SU-DHL-6 (cell line): ENCODE data around the gene RSL1D1.

ENCODE experiments used
- H2AFZ ChIP-seq: fragments of 200-600 bp; sonication (generic); 2 replicates; pipeline ENCODE4 v1.6.1; 2014; ENCODE audit warnings: low read depth, mild to moderate bottlenecking, moderate library complexity, mixed read lengths, antibody characterized with exemption, low read length; ENCODE audit not compliant: severe bottlenecking
- H3F3A ChIP-seq: fragments of 200-600 bp; shearing (Covaris generic); 2 replicates; pipeline ENCODE4 v1.6.0; 2016; ENCODE audit warnings: antibody characterized with exemption, mild to moderate bottlenecking; ENCODE audit not compliant: insufficient read depth
- H3K27ac ChIP-seq: fragments of 200-600 bp; sonication (generic); 2 replicates; pipeline ENCODE4 v1.5.1; 2016; ENCODE audit warnings: low read depth, mild to moderate bottlenecking, low read length, moderate library complexity, mixed read lengths
- H3K27me3 ChIP-seq: fragments of 200-600 bp; sonication (generic), shearing (Covaris generic); 2 replicates; pipeline ENCODE4 v1.6.0; 2014; ENCODE audit warnings: mild to moderate bottlenecking, low read length
- H3K36me3 ChIP-seq: fragments of 200-600 bp; sonication (generic); 2 replicates; pipeline ENCODE4 v1.6.1; 2014; ENCODE audit warnings: mild to moderate bottlenecking, low read length, mixed read lengths
- H3K4me2 ChIP-seq: fragments of 300-600, 200-600 bp; shearing (Covaris generic), sonication (generic); 2 replicates; pipeline ENCODE4 v1.6.0; 2014; ENCODE audit warnings: low read length, low read depth, mild to moderate bottlenecking; ENCODE audit not compliant: poor library complexity, severe bottlenecking
- H3K4me3 ChIP-seq: fragments of 200-600 bp; sonication (generic); 2 replicates; pipeline ENCODE4 v1.5.1; 2014; ENCODE audit warnings: antibody characterized with exemption, low read length, mild to moderate bottlenecking, mixed read lengths; ENCODE audit not compliant: insufficient read depth, poor library complexity, severe bottlenecking
- H3K79me2 ChIP-seq: fragments of 200-600 bp; sonication (generic); 2 replicates; pipeline ENCODE4 v1.6.1; 2014; ENCODE audit warnings: mild to moderate bottlenecking, low read length, moderate library complexity; ENCODE audit not compliant: insufficient read depth
- H3K9ac ChIP-seq: fragments of 200-600 bp; sonication (generic); 2 replicates; pipeline ENCODE4 v1.7.0; 2014; ENCODE audit warnings: mild to moderate bottlenecking, low read length
- H3K9me2 ChIP-seq: fragments of 200-600 bp; sonication (generic); replicated peaks from 2 replicates; pipeline ENCODE4 v1.6.1; 2014; ENCODE audit warnings: low read length; ENCODE audit not compliant: insufficient read depth
- H3K9me3 ChIP-seq: fragments of 200-600 bp; sonication (generic); 2 replicates; pipeline ENCODE4 v1.6.1; 2014; ENCODE audit warnings: low read length, mixed read lengths; ENCODE audit not compliant: insufficient read depth
- H4K20me1 ChIP-seq: fragments of 200-600 bp; sonication (generic); 2 replicates; pipeline ENCODE4 v1.6.1; 2014; ENCODE audit warnings: low read depth, mild to moderate bottlenecking, antibody characterized with exemption, low read length, moderate library complexity, mixed read lengths
- CTCF ChIP-seq: fragments of 200-600 bp; sonication (generic); IDR thresholded peaks from one replicate; pipeline ENCODE4 v1.5.1; 2017; ENCODE audit warnings: antibody characterized with exemption, mild to moderate bottlenecking, low read length, moderate library complexity; ENCODE audit not compliant: insufficient read depth, poor library complexity, severe bottlenecking
- EZH2phosphoT487 ChIP-seq: fragments of 200-600 bp; sonication (generic), shearing (Covaris generic); conservative IDR thresholded peaks from 2 replicates; pipeline ENCODE4 v1.6.1; 2018; ENCODE audit warnings: mild to moderate bottlenecking, antibody characterized with exemption, low read length, moderate library complexity, mixed read lengths

Gene RSL1D1

GRCh38 chr16:11870399-11870798 is 19.1 kb upstream of the RSL1D1 start:
- Histone ChIP-seq H4K20me1 (no peaks in the 10 kb centered on the region; the same call in none of the 2 replicates), H3F3A (peaks cover 65% of the 10 kb centered on the region), H3K36me3 (peaks cover 44% of the 10 kb centered on the region), H2AFZ (no peak overlapping the region), H3K9me3 (no peaks in the 10 kb centered on the region), H3K79me2 (peaks cover 9% of the 10 kb centered on the region; the same call in 1 of the 2 replicates), H3K27me3 (no peaks in the 10 kb centered on the region), H3K4me2 (no peak overlapping the region), H3K4me3 (no peak overlapping the region), H3K9ac (no peak overlapping the region), H3K9me2 (no peaks in the 10 kb centered on the region), H3K27ac (no peak overlapping the region)
- TF ChIP-seq EZH2phosphoT487, result no peak

GRCh38 chr16:11869353-11870228 is 18.2 kb upstream of the RSL1D1 start:
- Histone ChIP-seq H2AFZ (no peak overlapping the region), H3K9me2 (no peaks in the 10 kb centered on the region), H3F3A (peaks cover 71% of the 10 kb centered on the region), H3K9me3 (no peaks in the 10 kb centered on the region), H4K20me1 (no peaks in the 10 kb centered on the region; the same call in none of the 2 replicates), H3K79me2 (peaks cover 9% of the 10 kb centered on the region; the same call in 1 of the 2 replicates), H3K36me3 (peaks cover 41% of the 10 kb centered on the region), H3K27ac (no peak overlapping the region), H3K9ac (no peak overlapping the region), H3K27me3 (no peaks in the 10 kb centered on the region), H3K4me2 (no peak overlapping the region), H3K4me3 (no peak overlapping the region)
- TF ChIP-seq CTCF (no peak), EZH2phosphoT487 (no peak)

GRCh38 chr16:11868412-11868980 is 17.2 kb upstream of the RSL1D1 start:
- Histone ChIP-seq H3K27me3 (no peaks in the 10 kb centered on the region), H3K9ac (no peak overlapping the region), H3K9me2 (no peaks in the 10 kb centered on the region), H3K9me3 (no peaks in the 10 kb centered on the region), H3K36me3 (peaks cover 36% of the 10 kb centered on the region; the same call in 1 of the 2 replicates), H3K27ac (no peak overlapping the region), H3F3A (peaks cover 61% of the 10 kb centered on the region), H3K4me3 (no peak overlapping the region), H3K4me2 (no peak overlapping the region), H4K20me1 (no peaks in the 10 kb centered on the region; the same call in none of the 2 replicates), H3K79me2 (peaks cover 9% of the 10 kb centered on the region; the same call in 1 of the 2 replicates), H2AFZ (no peak overlapping the region)
- TF ChIP-seq CTCF (no peak), EZH2phosphoT487 (no peak)

- Histone ChIP-seq H3K36me3 (no peaks in the 10 kb centered on the region), H3F3A (peaks cover 20% of the 10 kb centered on the region; the same call in 1 of the 2 replicates), H3K4me2 (no peak overlapping the region), H3K27me3 (no peaks in the 10 kb centered on the region), H3K9me3 (no peaks in the 10 kb centered on the region), H4K20me1 (peaks cover 5% of the 10 kb centered on the region), H2AFZ (no peak overlapping the region), H3K4me3 (no peak overlapping the region), H3K9ac (no peak overlapping the region), H3K9me2 (no peaks in the 10 kb centered on the region), H3K79me2 (peaks cover 47% of the 10 kb centered on the region), H3K27ac (no peak overlapping the region)
- TF ChIP-seq EZH2phosphoT487 (no peak), CTCF (no peak)
Measured at GRCh38 chr16:11862489-11862888, 11.1 kb upstream of the RSL1D1 start.
